Skin epidermis (tissue), 12 donors: ENCODE data around the gene PPIA.

Experiments
- H3K27ac ChIP-seq, 21 experiments: fragments of 200-600 bp; sonication (generic) in 11 of 21; one replicate each; pipeline ENCODE4 v1.5.0; 2020; ENCODE audit warnings: mild to moderate bottlenecking in 3 of 21, inconsistent platforms in 2 of 21, moderate library complexity in 2 of 21
- H3K4me3 ChIP-seq, 7 experiments: fragments of 200-600 bp; sonication (generic) in 2 of 7; one replicate each; pipeline ENCODE4 v1.5.0; 2020; ENCODE audit warnings: inconsistent platforms in 2 of 7, mild to moderate bottlenecking in 2 of 7, moderate library complexity in 1 of 7

PPIA gene

GRCh38 chr7:44796504-44797328, at the start of gene PPIA:
PPIA (plus strand) TSS chr7:44796681; CDS start chr7:44796725, 44 bp downstream.
- Histone ChIP-seq H3K27ac (peak within 1 kb of the TSS; percentile 95 to 100 (median 99)), H3K4me3 (peak within 1 kb of the TSS; percentile 60 to 93 (median 79))

DNA sequence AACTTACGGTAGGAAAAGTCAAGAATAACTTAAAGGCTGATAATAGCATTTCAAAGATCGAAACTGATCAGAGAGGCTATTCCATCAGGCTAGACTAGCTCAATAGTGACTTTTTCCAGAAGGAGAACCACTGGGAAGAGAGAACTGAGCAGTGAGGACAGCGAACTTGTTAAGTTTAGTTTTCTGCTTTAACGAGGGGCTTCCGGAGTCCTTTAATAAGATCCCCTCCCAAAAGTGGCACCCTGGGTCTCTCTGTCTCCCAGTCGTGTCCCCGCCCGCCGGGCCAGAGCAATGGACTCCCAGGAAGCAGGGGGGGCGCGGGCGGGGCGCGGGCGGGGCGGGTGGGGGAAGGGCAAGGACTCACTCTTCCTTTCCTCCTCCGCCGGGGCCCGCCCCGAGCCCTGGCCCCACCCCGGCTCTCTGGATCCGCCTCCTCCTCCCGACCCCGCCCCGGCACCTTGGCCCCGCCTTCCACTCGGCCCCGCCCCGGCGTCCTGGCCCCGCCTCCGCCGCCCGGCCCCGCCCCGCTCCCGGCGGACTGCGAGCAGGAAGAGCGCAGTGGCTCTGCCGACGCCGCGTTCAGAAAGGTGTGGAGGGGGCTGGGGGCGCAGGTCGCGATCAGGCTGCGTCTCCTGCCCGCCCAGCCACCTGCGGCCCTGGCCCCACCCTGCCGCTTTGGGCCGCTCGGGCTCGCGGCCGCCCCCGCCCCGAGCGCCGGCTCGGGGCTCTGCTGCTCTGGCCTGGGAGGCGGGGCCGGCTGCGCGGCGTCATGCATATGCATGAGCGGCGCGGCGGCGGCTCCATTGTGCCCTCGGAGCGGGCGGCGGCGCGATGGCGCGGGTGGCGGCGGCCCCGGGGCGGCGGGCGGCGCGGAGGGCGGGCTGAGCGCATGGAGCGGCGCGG, 48.2 kb upstream of the PPIA start, which contains the start of gene ZMIZ2:
TSS of gene ZMIZ2 (plus strand) at position 803 of the 903 bp plus-strand sequence. CDS start 7,403 bp downstream, outside the sequence.
- peak within 1 kb of the TSS; percentile 69 to 93 (median 91) for H3K4me3 ChIP-seq
- H3K27ac ChIP-seq = peak within 1 kb of the TSS; percentile 75 to 100 (median 97)

DNA sequence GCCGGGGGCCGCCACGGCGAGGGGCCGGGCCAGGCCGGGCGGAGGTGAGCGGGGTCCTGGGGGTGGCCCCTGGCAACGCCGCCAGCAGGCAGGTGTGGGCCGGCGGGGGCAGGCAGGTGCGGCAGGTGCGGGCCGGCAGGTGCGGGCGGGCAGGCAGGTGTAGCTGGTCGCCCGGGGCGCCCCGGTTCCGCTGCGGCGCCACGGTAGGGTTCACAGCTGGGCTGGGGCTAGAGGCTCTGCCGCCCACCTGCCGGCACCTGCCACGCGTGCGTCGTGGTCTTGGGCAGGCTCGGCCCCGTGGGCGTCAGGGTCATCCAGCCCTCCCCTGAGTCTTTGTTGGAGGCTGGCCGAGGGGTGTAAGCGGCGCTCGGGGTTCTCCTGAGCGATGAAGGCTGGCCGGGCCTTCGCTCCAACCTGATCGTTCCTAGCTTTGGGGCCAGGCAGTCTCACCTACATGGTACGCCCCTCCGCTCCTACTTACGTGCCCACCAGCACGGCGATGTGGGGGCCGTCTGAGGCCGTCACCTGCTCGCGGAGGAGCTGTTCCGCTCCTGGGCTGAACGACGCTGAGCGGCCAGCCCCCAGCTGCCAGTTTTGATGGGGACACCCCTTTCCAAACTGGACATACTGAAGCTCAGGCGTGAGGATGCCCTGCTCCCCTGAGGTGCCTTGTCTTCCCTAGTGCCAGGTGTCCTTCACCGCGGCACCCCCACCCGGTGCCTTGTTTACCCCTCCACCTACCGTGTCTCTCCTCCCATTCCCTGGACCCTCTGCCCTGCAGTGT, 47.3 kb upstream of the PPIA start:
- peak overlapping the region; percentile 69 to 93 (median 91) for H3K4me3 ChIP-seq
- H3K27ac ChIP-seq = peak overlapping the region; percentile 16 to 100 (median 96)

DNA sequence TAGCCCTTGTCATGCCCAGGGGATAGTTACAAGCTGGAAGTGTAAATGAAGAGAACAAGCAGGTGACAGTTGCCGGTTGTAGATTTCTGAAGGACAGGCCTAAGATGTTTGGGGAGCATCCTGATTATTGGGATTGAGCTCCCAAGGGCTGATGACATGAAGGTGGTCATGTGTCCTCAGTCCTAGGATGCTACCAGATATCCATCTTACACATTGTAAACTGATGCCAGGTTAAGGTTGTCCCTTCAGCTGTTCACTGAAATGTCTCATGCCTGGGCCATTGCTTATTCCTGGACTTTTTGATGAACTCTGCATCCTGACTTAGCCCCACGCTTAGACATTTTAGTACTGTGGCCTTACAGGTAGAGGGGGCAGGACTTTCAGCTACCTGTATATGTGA, 46.5 kb upstream of the PPIA start:
- H3K4me3 ChIP-seq = peak overlapping the region in 5 of 7 experiments; percentile 69 to 93 (median 91)
- peak overlapping the region in 13 of 21 experiments; percentile 2 to 100 (median 91) for H3K27ac ChIP-seq

DNA sequence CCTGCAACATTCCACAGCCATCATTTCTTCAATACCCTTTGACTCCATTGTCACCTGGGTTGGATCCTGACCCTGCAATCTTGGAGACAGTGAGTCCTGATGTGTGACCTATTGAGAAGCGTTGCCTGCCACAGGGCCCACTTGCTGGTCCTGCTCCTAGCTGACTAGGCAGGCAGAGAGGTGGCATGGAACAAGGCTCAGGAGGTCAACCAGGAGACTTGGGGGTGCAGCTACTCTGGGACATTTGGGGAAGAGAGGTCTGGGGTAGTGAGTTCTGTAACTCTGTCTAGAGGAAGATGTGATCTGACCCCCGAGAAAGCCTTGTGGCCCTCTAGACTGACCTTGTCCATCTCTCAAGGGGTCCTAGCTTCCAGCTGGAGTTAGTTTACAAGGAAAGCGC, 46.1 kb upstream of the PPIA start:
- H3K4me3 ChIP-seq = peak overlapping the region in 3 of 7 experiments; percentile 1 to 93 (median 82)

DNA sequence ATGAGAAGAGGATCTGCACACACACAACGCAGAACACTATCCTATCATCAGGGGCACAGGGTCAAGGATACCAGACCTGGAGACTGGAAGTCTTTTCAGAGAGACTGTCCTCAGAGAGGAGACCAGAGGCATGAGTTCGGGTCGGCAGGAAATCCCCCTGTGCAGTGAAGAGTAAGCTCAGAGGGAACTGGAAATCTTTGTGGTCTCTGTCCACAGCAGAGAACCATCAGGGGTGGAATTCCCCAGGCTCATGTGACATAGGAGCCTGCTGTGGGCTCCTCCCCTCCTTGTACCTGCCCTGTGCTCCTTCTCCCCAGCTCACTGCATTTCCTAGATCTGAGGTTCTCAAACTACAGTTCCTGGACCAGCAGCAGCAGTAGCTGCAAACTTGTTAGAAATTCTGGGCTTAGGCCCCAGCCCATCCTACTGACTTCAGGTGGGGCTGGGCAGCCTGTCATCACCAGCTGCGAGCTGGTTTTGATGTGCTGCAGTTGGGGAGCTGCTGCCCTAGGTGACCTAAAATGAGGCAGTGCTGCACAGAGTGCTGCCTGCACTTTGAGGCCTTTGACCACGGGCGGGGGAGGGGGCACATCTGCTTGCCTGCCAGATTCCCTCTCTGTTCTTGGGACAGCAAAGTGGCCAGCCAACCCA, 45.4 kb upstream of the PPIA start:
- H3K27ac ChIP-seq = peak overlapping the region in 15 of 21 experiments; percentile 2 to 99 (median 53)
- H3K4me3 ChIP-seq = peak overlapping the region in 1 of 7 experiments; percentile 93

More for the DNA sequence above, 46.1 kb upstream of the PPIA start:
- peak overlapping the region in 14 of 21 experiments; percentile 2 to 99 (median 54) for H3K27ac ChIP-seq

GRCh38 chr7:44752822-44753221, 43.7 kb upstream of the PPIA start:
- no peak overlapping the region for H3K4me3 ChIP-seq
- H3K27ac ChIP-seq = no peak overlapping the region

DNA sequence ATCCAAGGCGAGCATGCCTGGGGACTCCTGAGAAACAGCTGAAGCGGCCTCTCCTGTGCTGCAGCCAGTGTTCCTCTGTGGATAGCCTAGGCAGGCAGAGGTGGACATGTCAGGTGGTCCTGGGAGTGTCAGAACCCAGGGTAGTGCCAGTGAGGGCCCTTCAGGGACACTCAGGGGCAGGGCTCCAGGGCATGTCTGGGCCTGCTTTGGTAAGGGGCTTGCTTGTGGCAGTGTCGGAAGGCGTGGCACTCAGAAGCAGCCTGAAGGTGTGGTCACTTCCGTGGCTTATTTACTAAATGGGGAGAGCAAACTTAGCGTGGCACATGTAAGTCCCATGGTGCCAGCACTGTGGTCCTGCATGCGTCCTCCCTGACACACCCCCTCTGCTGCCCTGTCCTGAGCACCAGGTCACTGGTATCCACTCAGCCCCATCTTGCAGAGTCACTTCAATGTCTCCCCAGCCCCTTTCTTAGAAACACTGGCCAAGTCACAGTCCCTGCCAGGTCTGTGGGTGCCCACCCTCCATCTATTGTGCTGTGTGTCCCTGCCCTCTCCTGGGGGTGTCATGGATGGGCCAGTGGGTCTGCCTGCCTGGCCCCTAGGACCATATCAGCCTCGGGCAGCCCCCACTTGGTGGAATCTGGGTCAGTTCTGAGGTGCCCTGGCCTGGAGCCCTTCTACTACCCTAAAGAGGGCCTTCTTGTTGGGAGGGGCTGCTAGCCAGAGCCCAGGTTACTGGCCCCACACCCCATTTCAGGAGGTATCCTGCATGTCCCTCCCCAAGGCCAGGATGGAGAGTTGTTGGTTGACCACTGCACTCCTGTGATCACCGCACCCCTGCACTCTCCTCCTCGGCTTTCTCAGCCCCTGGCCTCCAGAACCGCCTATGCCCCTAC, 41.4 kb upstream of the PPIA start:
- H3K27ac ChIP-seq = peak overlapping the region in 13 of 21 experiments; percentile 5 to 76 (median 54)

GRCh38 chr7:44755698-44756627, 40.5 kb upstream of the PPIA start:
- peak overlapping the region in 13 of 21 experiments; percentile 5 to 76 (median 54) for H3K27ac ChIP-seq

More for the DNA sequence above, 41.4 kb upstream of the PPIA start:
- no peak overlapping the region for H3K4me3 ChIP-seq

DNA sequence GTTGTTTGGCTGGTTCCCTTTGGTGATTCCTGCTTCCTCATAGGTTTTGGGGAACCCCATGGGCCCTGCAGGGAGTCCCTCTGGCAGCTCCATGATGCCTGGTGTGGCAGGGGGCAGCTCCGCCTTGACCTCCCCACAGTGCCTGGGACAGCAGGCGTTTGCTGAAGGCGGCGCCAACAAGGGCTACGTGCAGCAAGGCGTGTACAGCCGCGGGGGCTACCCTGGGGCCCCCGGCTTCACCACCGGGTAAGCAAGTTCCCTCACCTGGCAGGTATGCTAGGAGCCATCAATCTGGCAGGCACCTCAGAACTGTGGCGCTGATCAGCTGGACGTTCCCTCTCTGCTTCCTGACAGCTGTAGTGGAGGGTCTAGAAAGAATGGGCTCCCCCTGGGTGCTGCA, 39.6 kb upstream of the PPIA start:
- Histone ChIP-seq H3K27ac (peak overlapping the region in 5 of 21 experiments; percentile 16 to 66 (median 25)), H3K4me3 (no peak overlapping the region)

More at GRCh38 chr7:44755698-44756627, 40.5 kb upstream of the PPIA start:
- H3K4me3 ChIP-seq = no peak overlapping the region

- H3K27ac ChIP-seq = peak overlapping the region in 4 of 21 experiments; percentile 16 to 35 (median 22)
- no peak overlapping the region for H3K4me3 ChIP-seq
Measured at GRCh38 chr7:44757311-44757710, 39.2 kb upstream of the PPIA start.

DNA sequence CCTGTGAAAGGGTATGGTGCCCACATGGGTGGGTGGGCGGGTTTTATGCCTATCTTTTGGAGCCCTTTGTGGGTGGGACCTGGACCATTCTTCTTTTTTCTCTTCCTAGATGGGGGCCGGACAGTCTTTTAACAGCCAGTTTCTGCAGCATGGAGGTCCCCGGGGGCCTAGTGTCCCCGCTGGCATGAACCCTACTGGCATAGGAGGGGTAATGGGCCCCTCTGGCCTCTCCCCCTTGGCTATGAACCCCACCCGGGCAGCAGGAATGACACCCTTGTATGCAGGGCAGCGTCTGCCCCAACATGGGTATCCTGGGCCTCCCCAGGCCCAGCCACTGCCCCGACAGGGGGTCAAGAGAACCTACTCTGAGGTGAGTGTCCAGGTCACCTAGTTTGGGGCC, 38.7 kb upstream of the PPIA start:
- peak overlapping the region in 1 of 21 experiments; percentile 25 for H3K27ac ChIP-seq
- H3K4me3 ChIP-seq = no peak overlapping the region

- Histone ChIP-seq H3K4me3 (no peak overlapping the region), H3K27ac (no peak overlapping the region)
Measured at GRCh38 chr7:44759246-44759645, 37.2 kb upstream of the PPIA start.

DNA sequence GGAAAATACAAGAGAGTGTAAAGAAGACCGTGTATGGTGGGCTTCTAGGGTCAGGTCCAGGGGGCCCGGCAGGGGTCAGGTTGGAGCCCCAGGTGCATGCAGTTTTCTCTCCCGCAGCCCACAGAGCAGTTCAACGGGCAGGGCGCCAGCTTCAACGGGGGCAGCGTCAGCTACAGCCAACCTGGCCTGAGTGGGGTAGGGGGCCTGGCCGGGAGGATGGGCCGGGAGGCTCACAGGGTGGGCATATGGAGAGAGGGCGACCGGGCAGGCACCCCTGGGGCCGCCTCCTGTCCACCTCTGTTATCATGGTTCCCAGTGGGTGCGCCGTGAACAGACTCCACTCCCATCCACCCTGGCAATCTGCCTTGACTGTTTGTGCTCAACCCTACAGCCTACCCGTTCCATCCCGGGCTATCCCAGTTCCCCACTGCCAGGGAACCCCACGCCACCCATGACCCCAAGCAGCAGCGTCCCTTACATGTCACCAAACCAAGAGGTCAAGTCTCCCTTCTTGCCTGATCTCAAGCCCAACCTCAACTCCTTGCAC, 36.4 kb upstream of the PPIA start:
- H3K27ac ChIP-seq = no peak overlapping the region

DNA sequence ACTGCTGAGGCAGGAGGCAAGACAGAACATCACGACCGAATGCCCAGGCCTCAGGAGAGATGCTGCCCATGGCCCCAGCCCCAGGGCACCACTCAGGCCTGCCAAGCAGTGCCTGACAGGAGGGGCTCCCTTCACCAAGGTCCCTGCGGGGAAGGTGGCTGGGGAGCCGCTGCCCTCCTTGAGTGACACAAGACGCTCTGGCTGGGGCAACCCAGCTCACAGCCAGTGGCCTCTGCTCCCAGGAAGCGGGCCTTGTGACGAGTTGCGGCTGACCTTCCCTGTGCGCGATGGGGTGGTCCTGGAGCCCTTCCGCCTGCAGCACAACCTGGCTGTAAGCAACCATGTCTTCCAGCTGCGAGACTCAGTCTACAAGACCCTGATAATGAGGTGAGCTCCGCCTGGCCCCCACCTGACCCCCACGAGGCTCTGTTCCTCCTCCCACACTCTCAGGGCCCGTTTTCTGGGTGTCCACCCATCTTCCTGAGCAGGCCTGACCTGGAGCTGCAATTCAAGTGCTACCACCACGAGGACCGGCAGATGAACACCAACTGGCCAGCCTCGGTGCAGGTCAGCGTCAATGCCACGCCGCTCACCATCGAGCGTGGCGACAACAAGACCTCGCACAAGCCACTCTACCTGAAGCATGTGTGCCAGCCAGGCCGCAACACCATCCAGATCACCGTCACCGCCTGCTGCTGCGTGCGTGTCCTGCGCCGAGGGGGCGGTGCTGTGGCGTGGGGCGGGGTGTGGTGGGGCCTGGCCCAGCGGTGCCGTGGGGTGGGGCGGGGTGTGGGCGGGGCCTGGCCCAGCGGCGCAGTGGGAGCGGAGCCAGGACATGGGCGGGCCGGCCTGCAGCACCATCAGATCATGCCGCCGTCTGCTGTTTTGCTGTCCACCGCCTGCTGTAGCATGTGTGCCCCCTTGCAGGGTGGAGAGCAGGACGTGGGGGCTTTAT, 35.0 kb upstream of the PPIA start:
- Histone ChIP-seq H3K4me3 (no peak overlapping the region), H3K27ac (peak overlapping the region in 6 of 21 experiments; percentile 6 to 67 (median 20))

More for the DNA sequence above, 36.4 kb upstream of the PPIA start:
- no peak overlapping the region for H3K4me3 ChIP-seq
